SU-DHL-6 (cell line): ENCODE measurements around the gene ANKRD33B.

ENCODE experiments used
- H2AFZ ChIP-seq: fragments of 200-600 bp; sonication (generic); 2 replicates; pipeline ENCODE4 v1.6.1; 2014; ENCODE audit warnings: low read depth, mild to moderate bottlenecking, moderate library complexity, mixed read lengths, antibody characterized with exemption, low read length; ENCODE audit not compliant: severe bottlenecking
- H3F3A ChIP-seq: fragments of 200-600 bp; shearing (Covaris generic); 2 replicates; pipeline ENCODE4 v1.6.0; 2016; ENCODE audit warnings: antibody characterized with exemption, mild to moderate bottlenecking; ENCODE audit not compliant: insufficient read depth
- H3K27ac ChIP-seq: fragments of 200-600 bp; sonication (generic); 2 replicates; pipeline ENCODE4 v1.5.1; 2016; ENCODE audit warnings: low read depth, mild to moderate bottlenecking, low read length, moderate library complexity, mixed read lengths
- H3K27me3 ChIP-seq: fragments of 200-600 bp; sonication (generic), shearing (Covaris generic); 2 replicates; pipeline ENCODE4 v1.6.0; 2014; ENCODE audit warnings: mild to moderate bottlenecking, low read length
- H3K36me3 ChIP-seq: fragments of 200-600 bp; sonication (generic); 2 replicates; pipeline ENCODE4 v1.6.1; 2014; ENCODE audit warnings: mild to moderate bottlenecking, low read length, mixed read lengths
- H3K4me2 ChIP-seq: fragments of 300-600, 200-600 bp; shearing (Covaris generic), sonication (generic); 2 replicates; pipeline ENCODE4 v1.6.0; 2014; ENCODE audit warnings: low read length, low read depth, mild to moderate bottlenecking; ENCODE audit not compliant: poor library complexity, severe bottlenecking
- H3K4me3 ChIP-seq: fragments of 200-600 bp; sonication (generic); 2 replicates; pipeline ENCODE4 v1.5.1; 2014; ENCODE audit warnings: antibody characterized with exemption, low read length, mild to moderate bottlenecking, mixed read lengths; ENCODE audit not compliant: insufficient read depth, poor library complexity, severe bottlenecking
- H3K79me2 ChIP-seq: fragments of 200-600 bp; sonication (generic); 2 replicates; pipeline ENCODE4 v1.6.1; 2014; ENCODE audit warnings: mild to moderate bottlenecking, low read length, moderate library complexity; ENCODE audit not compliant: insufficient read depth
- H3K9ac ChIP-seq: fragments of 200-600 bp; sonication (generic); 2 replicates; pipeline ENCODE4 v1.7.0; 2014; ENCODE audit warnings: mild to moderate bottlenecking, low read length
- H3K9me2 ChIP-seq: fragments of 200-600 bp; sonication (generic); replicated peaks from 2 replicates; pipeline ENCODE4 v1.6.1; 2014; ENCODE audit warnings: low read length; ENCODE audit not compliant: insufficient read depth
- H3K9me3 ChIP-seq: fragments of 200-600 bp; sonication (generic); 2 replicates; pipeline ENCODE4 v1.6.1; 2014; ENCODE audit warnings: low read length, mixed read lengths; ENCODE audit not compliant: insufficient read depth
- H4K20me1 ChIP-seq: fragments of 200-600 bp; sonication (generic); 2 replicates; pipeline ENCODE4 v1.6.1; 2014; ENCODE audit warnings: low read depth, mild to moderate bottlenecking, antibody characterized with exemption, low read length, moderate library complexity, mixed read lengths
- CTCF ChIP-seq: fragments of 200-600 bp; sonication (generic); IDR thresholded peaks from one replicate; pipeline ENCODE4 v1.5.1; 2017; ENCODE audit warnings: antibody characterized with exemption, mild to moderate bottlenecking, low read length, moderate library complexity; ENCODE audit not compliant: insufficient read depth, poor library complexity, severe bottlenecking
- EZH2phosphoT487 ChIP-seq: fragments of 200-600 bp; sonication (generic), shearing (Covaris generic); conservative IDR thresholded peaks from 2 replicates; pipeline ENCODE4 v1.6.1; 2018; ENCODE audit warnings: mild to moderate bottlenecking, antibody characterized with exemption, low read length, moderate library complexity, mixed read lengths

Gene ANKRD33B

GRCh38 chr5:10699281-10699874 lies 135.5 kb downstream of the ANKRD33B start:
- peak overlapping the region; percentile 78 for H3K27ac ChIP-seq
- TF ChIP-seq EZH2phosphoT487 (no peak), CTCF (no peak)
- no peaks in the 10 kb centered on the region; the same call in 1 of the 2 replicates for H4K20me1 ChIP-seq
- no peak overlapping the region for H2AFZ ChIP-seq
- H3K4me3 ChIP-seq, result no peak overlapping the region
- 0 out of 2 replicates have a peak, but pooled peaks cover 6% of the 10 kb centered on the region for H3K79me2 ChIP-seq
- peak overlapping the region; percentile 45 for H3K4me2 ChIP-seq
- peak overlapping the region; percentile 22; the same call in 1 of the 2 replicates for H3K9ac ChIP-seq
- no peaks in the 10 kb centered on the region for H3K27me3 ChIP-seq
- no peaks in the 10 kb centered on the region for H3K36me3 ChIP-seq
- H3K9me2 ChIP-seq, result no peaks in the 10 kb centered on the region
- H3K9me3 ChIP-seq, result no peaks in the 10 kb centered on the region
- peaks cover 12% of the 10 kb centered on the region; the same call in 1 of the 2 replicates for H3F3A ChIP-seq

GRCh38 chr5:10699987-10700386 lies 136.1 kb downstream of the ANKRD33B start:
- Histone ChIP-seq H3K27me3 (no peaks in the 10 kb centered on the region), H3K27ac (peak overlapping the region; percentile 78), H3K79me2 (0 out of 2 replicates have a peak, but pooled peaks cover 6% of the 10 kb centered on the region)

GRCh38 chr5:10700516-10700915 lies 136.6 kb downstream of the ANKRD33B start:
- peak overlapping the region; percentile 3 for H3K4me3 ChIP-seq
- no peaks in the 10 kb centered on the region; the same call in 1 of the 2 replicates for H4K20me1 ChIP-seq
- peak overlapping the region; percentile 78 for H3K27ac ChIP-seq
- no peaks in the 10 kb centered on the region for H3K9me2 ChIP-seq
- no peak overlapping the region for H2AFZ ChIP-seq
- H3K4me2 ChIP-seq, result peak overlapping the region; percentile 45
- no peaks in the 10 kb centered on the region for H3K36me3 ChIP-seq
- 0 out of 2 replicates have a peak, but pooled peaks cover 6% of the 10 kb centered on the region for H3K79me2 ChIP-seq
- H3K9ac ChIP-seq, result peak overlapping the region; percentile 20; the same call in 1 of the 2 replicates
- no peaks in the 10 kb centered on the region for H3K9me3 ChIP-seq
- no peak for TF ChIP-seq CTCF
- no peak for TF ChIP-seq EZH2phosphoT487
- H3K27me3 ChIP-seq, result no peaks in the 10 kb centered on the region
- peaks cover 12% of the 10 kb centered on the region; the same call in 1 of the 2 replicates for H3F3A ChIP-seq

More at GRCh38 chr5:10699987-10700386, 136.1 kb downstream of the ANKRD33B start:
- no peaks in the 10 kb centered on the region for H3K9me3 ChIP-seq
- H2AFZ ChIP-seq, result no peak overlapping the region
- no peak for TF ChIP-seq EZH2phosphoT487
- TF ChIP-seq CTCF, result no peak
- peak overlapping the region; percentile 22; the same call in 1 of the 2 replicates for H3K9ac ChIP-seq
- H3K36me3 ChIP-seq, result no peaks in the 10 kb centered on the region
- peak overlapping the region; percentile 45 for H3K4me2 ChIP-seq
- no peaks in the 10 kb centered on the region; the same call in 1 of the 2 replicates for H4K20me1 ChIP-seq
- no peaks in the 10 kb centered on the region for H3K9me2 ChIP-seq
- no peak overlapping the region for H3K4me3 ChIP-seq
- H3F3A ChIP-seq, result peaks cover 12% of the 10 kb centered on the region; the same call in 1 of the 2 replicates
